ENCODE results near the gene DFFB. TPM values are rescaled to one million over a fixed set of nuclear protein-coding genes. Genes with fewer than 3 reads are reported as not detected.

The DFFB gene
- total RNA-seq, 3 donors from 2014 or later (not counting 1 experiment from before 2014, with no cell fraction given): 18.3 to 27.8 (median 18.5) TPM

GRCh38 chr1:3925256-3925655 lies 68.0 kb downstream of the DFFB start:
- H3K27ac ChIP-seq (ENCODE audit: low read length): no peak overlapping the region
- peaks cover 0 to 3% of the 10 kb centered on the region in 2 donors for H3K9me3 Mint-ChIP-seq
- no peak for DNase-seq
- no peaks in the 10 kb centered on the region for H3K4me1 ChIP-seq (ENCODE audit: control insufficient read depth, insufficient read depth, low read length)
- H3K4me3 Mint-ChIP-seq: no peak overlapping the region
- H3K27me3 ChIP-seq (ENCODE audit: control insufficient read depth, insufficient read depth, low read length): no peaks in the 10 kb centered on the region
- H3K36me3 Mint-ChIP-seq: no peaks in the 10 kb centered on the region
- TF ChIP-seq, protein P1, sequence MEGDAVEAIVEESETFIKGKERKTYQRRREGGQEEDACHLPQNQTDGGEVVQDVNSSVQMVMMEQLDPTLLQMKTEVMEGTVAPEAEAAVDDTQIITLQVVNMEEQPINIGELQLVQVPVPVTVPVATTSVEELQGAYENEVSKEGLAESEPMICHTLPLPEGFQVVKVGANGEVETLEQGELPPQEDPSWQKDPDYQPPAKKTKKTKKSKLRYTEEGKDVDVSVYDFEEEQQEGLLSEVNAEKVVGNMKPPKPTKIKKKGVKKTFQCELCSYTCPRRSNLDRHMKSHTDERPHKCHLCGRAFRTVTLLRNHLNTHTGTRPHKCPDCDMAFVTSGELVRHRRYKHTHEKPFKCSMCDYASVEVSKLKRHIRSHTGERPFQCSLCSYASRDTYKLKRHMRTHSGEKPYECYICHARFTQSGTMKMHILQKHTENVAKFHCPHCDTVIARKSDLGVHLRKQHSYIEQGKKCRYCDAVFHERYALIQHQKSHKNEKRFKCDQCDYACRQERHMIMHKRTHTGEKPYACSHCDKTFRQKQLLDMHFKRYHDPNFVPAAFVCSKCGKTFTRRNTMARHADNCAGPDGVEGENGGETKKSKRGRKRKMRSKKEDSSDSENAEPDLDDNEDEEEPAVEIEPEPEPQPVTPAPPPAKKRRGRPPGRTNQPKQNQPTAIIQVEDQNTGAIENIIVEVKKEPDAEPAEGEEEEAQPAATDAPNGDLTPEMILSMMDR (IDR thresholded peaks at IDR 0.05): no peak
- no peak for ATAC-seq
- WGBS (ENCODE audit: insufficient coverage): 84% methylated on average over 12 of the region's 12 CpGs
- H3K4me1 Mint-ChIP-seq: no peaks in the 10 kb centered on the region
- no peak overlapping the region for H3K4me3 ChIP-seq (ENCODE audit: low read length)
- intact Hi-C loops (cut with micrococcal nuclease): no loop called here
- no peak overlapping the region for H3K27ac Mint-ChIP-seq
- no peaks in the 10 kb centered on the region for H3K27me3 Mint-ChIP-seq (ENCODE audit: low read depth in 2 of 2)
- no peaks in the 10 kb centered on the region for H3K9me3 ChIP-seq (ENCODE audit: control insufficient read depth, insufficient read depth, low read length)
- H3K36me3 ChIP-seq (ENCODE audit: control insufficient read depth, insufficient read depth, low read length): no peaks in the 10 kb centered on the region

GRCh38 chr1:3925762-3926161 lies 68.5 kb downstream of the DFFB start:
- no peaks in the 10 kb centered on the region for H3K4me1 Mint-ChIP-seq
- intact Hi-C loops (cut with micrococcal nuclease): no loop called here

GRCh38 chr1:3926956-3927355 lies 69.7 kb downstream of the DFFB start:
- Histone ChIP-seq H3K27ac (ENCODE audit: low read length) (no peak overlapping the region), H3K27me3 (ENCODE audit: control insufficient read depth, insufficient read depth, low read length) (no peaks in the 10 kb centered on the region), H3K9me3 (ENCODE audit: control insufficient read depth, insufficient read depth, low read length) (no peaks in the 10 kb centered on the region), H3K4me3 (ENCODE audit: low read length) (no peak overlapping the region), H3K36me3 (ENCODE audit: control insufficient read depth, insufficient read depth, low read length) (no peaks in the 10 kb centered on the region), H3K4me1 (ENCODE audit: control insufficient read depth, insufficient read depth, low read length) (no peaks in the 10 kb centered on the region)
- H3K27me3 Mint-ChIP-seq (ENCODE audit: low read depth in 2 of 2): no peaks in the 10 kb centered on the region
- ATAC-seq: no peak
- peaks cover 0 to 6% of the 10 kb centered on the region in 2 donors for H3K9me3 Mint-ChIP-seq
- H3K4me3 Mint-ChIP-seq: no peak overlapping the region
- H3K27ac Mint-ChIP-seq: no peak overlapping the region
- H3K4me1 Mint-ChIP-seq: no peaks in the 10 kb centered on the region
- intact Hi-C loops (cut with micrococcal nuclease): no loop called here
- no peak for DNase-seq
- H3K36me3 Mint-ChIP-seq: no peaks in the 10 kb centered on the region
- TF ChIP-seq, protein P1 (IDR thresholded peaks at IDR 0.05): no peak

More at GRCh38 chr1:3925762-3926161, 68.5 kb downstream of the DFFB start:
- Mint-ChIP-seq H3K4me3 (no peak overlapping the region), H3K9me3 (peaks cover 0 to 6% of the 10 kb centered on the region in 2 donors), H3K27me3 (ENCODE audit: low read depth in 2 of 2) (no peaks in the 10 kb centered on the region), H3K27ac (no peak overlapping the region), H3K36me3 (no peaks in the 10 kb centered on the region)
- TF ChIP-seq, protein P1 (IDR thresholded peaks at IDR 0.05): no peak
- Histone ChIP-seq H3K4me3 (ENCODE audit: low read length) (no peak overlapping the region), H3K36me3 (ENCODE audit: control insufficient read depth, insufficient read depth, low read length) (no peaks in the 10 kb centered on the region), H3K27me3 (ENCODE audit: control insufficient read depth, insufficient read depth, low read length) (no peaks in the 10 kb centered on the region), H3K9me3 (ENCODE audit: control insufficient read depth, insufficient read depth, low read length) (no peaks in the 10 kb centered on the region), H3K4me1 (ENCODE audit: control insufficient read depth, insufficient read depth, low read length) (no peaks in the 10 kb centered on the region), H3K27ac (ENCODE audit: low read length) (no peak overlapping the region)
- DNase-seq: no peak
- ATAC-seq: no peak
- WGBS (ENCODE audit: insufficient coverage): 86% methylated on average over 8 of the region's 8 CpGs

DNA sequence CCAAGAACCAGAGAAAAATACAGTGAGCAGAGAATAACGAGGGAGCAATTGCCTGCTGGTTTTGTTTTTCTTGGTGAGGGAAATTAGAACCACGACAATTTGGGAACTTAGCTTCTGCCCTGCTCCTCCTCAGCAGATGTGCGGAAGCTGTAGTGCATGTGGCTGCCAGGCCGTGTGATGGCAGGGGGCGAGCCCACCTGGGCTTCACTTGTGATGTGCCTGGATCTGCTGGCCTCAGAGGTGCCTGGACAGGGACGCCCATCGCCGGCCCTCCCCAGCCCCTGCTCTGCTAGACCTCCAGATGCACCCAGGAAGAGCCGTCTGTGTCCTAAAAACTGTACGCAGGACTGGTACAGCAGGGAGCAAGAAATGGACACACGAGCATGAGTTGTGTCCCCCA lies 71.3 kb downstream of the DFFB start:
- H3K4me1 ChIP-seq (ENCODE audit: control insufficient read depth, insufficient read depth, low read length): no peaks in the 10 kb centered on the region
- Mint-ChIP-seq H3K27ac (peak overlapping the region in 1 of 2 donors; percentile 0), H3K27me3 (ENCODE audit: low read depth in 2 of 2) (no peaks in the 10 kb centered on the region), H3K9me3 (peaks cover 0 to 6% of the 10 kb centered on the region in 2 donors), H3K4me1 (no peaks in the 10 kb centered on the region), H3K4me3 (no peak overlapping the region), H3K36me3 (no peaks in the 10 kb centered on the region)
- H3K9me3 ChIP-seq (ENCODE audit: control insufficient read depth, insufficient read depth, low read length): no peaks in the 10 kb centered on the region
- ATAC-seq (no peak), DNase-seq (no peak)
- no peaks in the 10 kb centered on the region for H3K27me3 ChIP-seq (ENCODE audit: control insufficient read depth, insufficient read depth, low read length)
- TF ChIP-seq, protein P1 (IDR thresholded peaks at IDR 0.05): no peak
- H3K27ac ChIP-seq (ENCODE audit: low read length): no peak overlapping the region
- H3K36me3 ChIP-seq (ENCODE audit: control insufficient read depth, insufficient read depth, low read length): no peaks in the 10 kb centered on the region
- intact Hi-C loops (cut with micrococcal nuclease): no loop called here
- WGBS (ENCODE audit: insufficient coverage): 67% methylated on average over 11 of the region's 11 CpGs
- no peak overlapping the region for H3K4me3 ChIP-seq (ENCODE audit: low read length)

All from natural killer cell (primary cell).